Smooth muscle cell (in vitro differentiated cells): Measurements from ENCODE around the gene GJC2. TPM values are rescaled to one million over a fixed set of nuclear protein-coding genes. Genes with fewer than 3 reads are reported as not detected.

ENCODE experiments used
- DNase-seq: peaks from one replicate; lab custom pipeline; 2025; ENCODE audit not compliant: unreplicated experiment; lab: John Stamatoyannopoulos, UW
- H2AFZ ChIP-seq: fragments of 200-600 bp; sonication (generic); 2 replicates; pipeline ENCODE4 v1.6.0; 2016; ENCODE audit warnings: antibody characterized with exemption, low read depth, mild to moderate bottlenecking
- H3F3A ChIP-seq: fragments of 200-600 bp; sonication (generic); 2 replicates; pipeline ENCODE4 v1.6.0; 2017; ENCODE audit warnings: antibody characterized with exemption, low read depth
- H3K27ac ChIP-seq: fragments of 200-600 bp; sonication (generic); 2 replicates; pipeline ENCODE4 v1.5.1; 2016; ENCODE audit warnings: low read depth, mild to moderate bottlenecking
- H3K27me3 ChIP-seq: fragments of 200-600 bp; sonication (generic); 2 replicates; pipeline ENCODE4 v1.6.1; 2016; ENCODE audit warnings: low read depth, mild to moderate bottlenecking
- H3K36me3 ChIP-seq: fragments of 200-600 bp; sonication (generic); 2 replicates; pipeline ENCODE4 v1.5.1; 2016; ENCODE audit warnings: low read depth
- H3K4me1 ChIP-seq: fragments of 200-600 bp; sonication (generic); 2 replicates; pipeline ENCODE4 v1.5.1; 2016; ENCODE audit warnings: low read depth
- H3K4me2 ChIP-seq: fragments of 200-600 bp; sonication (generic); 2 replicates; pipeline ENCODE4 v1.6.0; 2016; ENCODE audit warnings: mild to moderate bottlenecking
- H3K4me3 ChIP-seq: fragments of 200-600 bp; sonication (generic); 2 replicates; pipeline ENCODE4 v1.5.1; 2016; ENCODE audit warnings: mild to moderate bottlenecking
- H3K79me2 ChIP-seq: fragments of 200-600 bp; sonication (generic); 2 replicates; pipeline ENCODE4 v1.6.0; 2016; ENCODE audit warnings: low read depth, mild to moderate bottlenecking
- H3K9ac ChIP-seq: fragments of 200-600 bp; sonication (generic); 2 replicates; pipeline ENCODE4 v1.6.0; 2016; ENCODE audit warnings: low read depth
- H3K9me3 ChIP-seq: fragments of 200-600 bp; sonication (generic); replicated peaks from 2 replicates; pipeline ENCODE4 v1.5.1; 2016; ENCODE audit warnings: low read depth
- H4K20me1 ChIP-seq: fragments of 200-600 bp; sonication (generic); 2 replicates; pipeline ENCODE4 v1.6.0; 2016; ENCODE audit warnings: low read depth
- WGBS: methylation state at CpG from one replicate; pipeline ENCODE4 v1.1.7; 2016; ENCODE audit warnings: low lambda C conversion rate; 5-methylcytosine and 5-hydroxymethylcytosine counted together
- polyA plus RNA-seq: library from polyadenylated mRNA; unstranded; fragments of >200 nt; fragmentation: Nextera tagmentation; extraction: Ambion mirVana; gene quantifications from 2 replicates; pipeline ENCODE4 v1.2.1, GENCODE V29; 2016
- total RNA-seq: library from RNA; depleted of rRNA; stranded (reverse); fragments of >200 nt; gene quantifications from 2 replicates; pipeline ENCODE4 v1.2.3, GENCODE V29; 2014
- TF ChIP-seq, protein P1 (sequence below): fragments of 200-600 bp; sonication (generic); IDR thresholded peaks from 2 replicates; pipeline ENCODE4 v1.5.1; 2017; ENCODE audit warnings: borderline replicate concordance, mild to moderate bottlenecking, antibody characterized with exemption; ENCODE audit not compliant: insufficient read depth, poor library complexity, severe bottlenecking

The GJC2 gene
- total and polyA plus RNA-seq, 2 experiments from 2014 or later: 0.29 TPM; not detected in 1

DNA sequence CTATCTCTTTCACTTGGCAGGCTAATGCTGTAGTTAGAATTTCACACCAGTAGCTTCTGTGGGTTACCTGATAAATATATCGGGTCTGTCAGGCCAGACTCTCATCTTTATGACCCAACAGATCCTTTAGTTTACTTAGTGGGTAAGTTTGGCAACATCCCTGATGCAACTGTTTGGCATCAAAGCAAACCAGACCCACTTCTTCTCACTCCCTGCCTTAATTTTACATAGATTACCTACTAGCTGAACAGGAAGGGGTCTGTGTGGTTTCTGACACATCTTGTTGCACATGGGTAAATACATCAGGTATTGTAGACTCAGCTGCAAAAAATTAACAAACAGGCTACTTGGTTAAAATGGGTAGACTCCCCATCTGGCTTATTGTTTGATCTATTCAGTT is 12.8 kb upstream of the GJC2 start:
- Histone ChIP-seq H3K79me2 (peaks cover 17% of the 10 kb centered on the region), H3K27me3 (peaks cover 25% of the 10 kb centered on the region), H2AFZ (no peak overlapping the region), H3K4me2 (no peak overlapping the region), H3K36me3 (no peaks in the 10 kb centered on the region), H4K20me1 (peaks cover 14% of the 10 kb centered on the region), H3K4me3 (no peak overlapping the region), H3K27ac (no peak overlapping the region), H3F3A (no peaks in the 10 kb centered on the region), H3K9me3 (no peaks in the 10 kb centered on the region), H3K9ac (no peak overlapping the region), H3K4me1 (peaks cover 11% of the 10 kb centered on the region)
- DNase-seq: no peak
- 57% methylated on average over 1 of the region's 1 CpG for WGBS
- TF ChIP-seq, protein P1, sequence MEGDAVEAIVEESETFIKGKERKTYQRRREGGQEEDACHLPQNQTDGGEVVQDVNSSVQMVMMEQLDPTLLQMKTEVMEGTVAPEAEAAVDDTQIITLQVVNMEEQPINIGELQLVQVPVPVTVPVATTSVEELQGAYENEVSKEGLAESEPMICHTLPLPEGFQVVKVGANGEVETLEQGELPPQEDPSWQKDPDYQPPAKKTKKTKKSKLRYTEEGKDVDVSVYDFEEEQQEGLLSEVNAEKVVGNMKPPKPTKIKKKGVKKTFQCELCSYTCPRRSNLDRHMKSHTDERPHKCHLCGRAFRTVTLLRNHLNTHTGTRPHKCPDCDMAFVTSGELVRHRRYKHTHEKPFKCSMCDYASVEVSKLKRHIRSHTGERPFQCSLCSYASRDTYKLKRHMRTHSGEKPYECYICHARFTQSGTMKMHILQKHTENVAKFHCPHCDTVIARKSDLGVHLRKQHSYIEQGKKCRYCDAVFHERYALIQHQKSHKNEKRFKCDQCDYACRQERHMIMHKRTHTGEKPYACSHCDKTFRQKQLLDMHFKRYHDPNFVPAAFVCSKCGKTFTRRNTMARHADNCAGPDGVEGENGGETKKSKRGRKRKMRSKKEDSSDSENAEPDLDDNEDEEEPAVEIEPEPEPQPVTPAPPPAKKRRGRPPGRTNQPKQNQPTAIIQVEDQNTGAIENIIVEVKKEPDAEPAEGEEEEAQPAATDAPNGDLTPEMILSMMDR: no peak

DNA sequence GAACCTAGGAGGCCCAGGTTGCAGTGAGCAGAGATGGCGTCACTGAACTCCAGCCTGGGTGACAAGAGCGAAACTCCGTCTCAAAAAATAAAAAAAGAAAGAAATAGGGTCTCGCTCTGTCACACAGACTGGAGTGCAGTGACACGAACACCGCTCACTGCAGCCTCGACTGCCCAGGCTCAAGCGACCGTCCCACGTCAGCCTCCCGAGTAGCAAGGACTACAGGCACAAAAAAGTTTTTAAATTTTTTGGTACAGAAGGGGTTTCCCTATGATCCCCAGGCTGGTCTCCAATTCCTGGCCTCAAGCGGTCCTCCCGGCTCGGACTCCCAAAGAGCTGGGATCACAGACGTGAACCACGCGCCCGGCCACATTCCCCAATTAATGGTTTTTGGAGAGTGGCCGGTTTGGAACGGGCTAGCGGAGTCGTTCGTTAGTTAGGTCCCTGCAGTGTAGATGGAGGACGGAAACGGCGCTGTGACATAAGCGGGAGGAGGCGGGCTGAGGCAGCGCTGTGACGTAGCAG is 10.3 kb upstream of the GJC2 start:
- no peaks in the 10 kb centered on the region for H3F3A ChIP-seq
- no peaks in the 10 kb centered on the region for H3K9me3 ChIP-seq
- no peak for DNase-seq
- H3K4me1 ChIP-seq: peaks cover 11% of the 10 kb centered on the region
- peaks cover 43% of the 10 kb centered on the region for H3K79me2 ChIP-seq
- H3K4me2 ChIP-seq: peak overlapping the region; percentile 78
- peak overlapping the region; percentile 64 for H3K27ac ChIP-seq
- TF ChIP-seq, protein P1: no peak
- H4K20me1 ChIP-seq: peaks cover 39% of the 10 kb centered on the region
- peak overlapping the region; percentile 59 for H3K9ac ChIP-seq
- no peaks in the 10 kb centered on the region for H3K36me3 ChIP-seq
- WGBS: 24% methylated on average over 30 of the region's 30 CpGs
- H3K4me3 ChIP-seq: peak overlapping the region; percentile 89
- peak overlapping the region; percentile 46 for H2AFZ ChIP-seq
- H3K27me3 ChIP-seq: peaks cover 25% of the 10 kb centered on the region

DNA sequence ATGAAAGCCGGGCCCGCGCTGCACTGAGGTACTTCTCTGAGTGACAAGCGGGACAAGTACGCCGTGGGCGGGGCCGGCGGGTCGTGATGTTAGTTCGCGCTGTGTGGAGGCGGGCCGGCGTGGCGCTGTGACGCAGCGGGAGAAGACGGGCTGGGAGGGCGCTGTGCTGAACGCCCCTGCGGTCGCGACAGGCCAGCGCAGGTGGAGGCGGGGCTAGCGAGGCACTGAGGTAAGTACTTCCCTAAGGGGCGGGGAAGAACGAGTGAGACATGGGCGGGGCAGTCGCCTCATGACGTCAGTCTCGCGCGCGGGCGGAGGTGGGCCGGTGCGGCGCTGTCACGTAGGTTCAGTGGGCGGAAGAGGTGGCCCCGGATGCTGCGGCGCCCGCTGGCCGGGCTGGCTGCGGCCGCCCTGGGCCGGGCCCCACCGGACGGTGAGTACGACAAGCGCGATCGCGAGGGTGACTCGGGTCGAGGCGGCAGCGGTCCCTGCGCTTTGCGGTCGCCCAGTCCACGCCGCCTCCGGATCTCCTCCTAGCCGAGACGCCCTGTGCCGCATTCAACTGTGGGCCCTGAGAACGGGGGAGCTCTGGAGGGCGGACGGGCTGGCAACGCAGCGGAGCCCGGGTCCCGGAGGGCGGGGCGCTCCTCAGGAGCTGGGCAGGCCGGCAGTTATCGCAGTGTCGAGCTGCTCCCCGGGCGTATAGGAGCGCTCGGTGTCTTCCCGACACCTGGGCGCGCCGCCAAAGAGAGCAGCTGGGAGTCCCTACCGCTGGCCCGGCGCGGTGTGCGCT is 9.6 kb upstream of the GJC2 start, which contains the start of gene GUK1:
Gene GUK1 (plus strand): TSS at position 349 of the 793 bp plus-strand sequence. CDS start 24 bp downstream, at position 373.
- H3K9ac ChIP-seq: peak within 1 kb of the TSS; percentile 97
- H3K36me3 ChIP-seq: no peaks in the 10 kb centered on the region
- TF ChIP-seq, protein P1: no peak
- peak within 1 kb of the TSS; percentile 91 for H3K27ac ChIP-seq
- H3K27me3 ChIP-seq: peaks cover 18% of the 10 kb centered on the region
- peak within 1 kb of the TSS; percentile 98 for H3K4me2 ChIP-seq
- peak within 1 kb of the TSS; percentile 46 for H2AFZ ChIP-seq
- peaks cover 46% of the 10 kb centered on the region for H4K20me1 ChIP-seq
- WGBS: under 1% methylated on average over 61 of the region's 95 CpGs
- H3K9me3 ChIP-seq: no peaks in the 10 kb centered on the region
- peaks cover 48% of the 10 kb centered on the region for H3K79me2 ChIP-seq
- DNase-seq: peak; percentile 98
- H3F3A ChIP-seq: no peaks in the 10 kb centered on the region
- H3K4me1 ChIP-seq: peaks cover 11% of the 10 kb centered on the region
- H3K4me3 ChIP-seq: peak within 1 kb of the TSS; percentile 89
